Keratinocyte (primary cell): Measurements from ENCODE around the gene SMTNL2.

Experiments used
- CTCF ChIP-seq, 3 experiments: IDR thresholded peaks in 1 of 3; conservative IDR thresholded peaks in 1 of 3; optimal IDR thresholded peaks in 1 of 3; 2 replicates in 2 of 3; 3 replicates in 1 of 3; pipeline versions ENCODE3 to v1.5.1; 2011; ENCODE audit warnings: low read length in 3 of 3, mild to moderate bottlenecking in 3 of 3, moderate library complexity in 2 of 3, control low read depth in 1 of 3, inconsistent platforms in 1 of 3; ENCODE audit not compliant: insufficient read depth in 2 of 3; ENCODE audit errors: extremely low read depth in 1 of 3
- EZH2 ChIP-seq: IDR thresholded peaks from one replicate; pipeline ENCODE4 v1.6.1; 2012; ENCODE audit warnings: inconsistent platforms, mild to moderate bottlenecking, low read length, moderate library complexity

- TF ChIP-seq CTCF (optimal IDR thresholded peaks at IDR 0.05 in 1 of 3, IDR thresholded peaks at IDR 0.05 in 1 of 3, conservative IDR thresholded peaks at IDR 0.05 in 1 of 3; ENCODE audit: extremely low read depth in 1 of 3, insufficient read depth in 2 of 3, low read length in 3 of 3), result no peak
- TF ChIP-seq EZH2, result no peak
These were observed 1.6 kb upstream of the SMTNL2 start for GRCh38 chr17:4582691-4583090.
